Ectodermal cell (in vitro differentiated cells): Measurements from ENCODE around the gene TREML4. TPM values are rescaled to one million over a fixed set of nuclear protein-coding genes. Genes with fewer than 3 reads are reported as not detected.
"Not testable (repeated sequence)": the region's sequence is repeated elsewhere in the genome, so short reads cannot be mapped to it uniquely, and the experiment has no call there.

Experiments
- H3K27ac ChIP-seq: 2 replicates; pipeline ENCODE4 v1.7.0; 2013; ENCODE audit warnings: mild to moderate bottlenecking, low read depth, low read length; ENCODE audit not compliant: insufficient read depth, poor library complexity, severe bottlenecking
- H3K27me3 ChIP-seq: 2 replicates; pipeline ENCODE4 v1.7.0; 2013; ENCODE audit warnings: mild to moderate bottlenecking, low read length; ENCODE audit not compliant: insufficient read depth, control insufficient read depth, poor library complexity, severe bottlenecking
- H3K36me3 ChIP-seq: one replicate; pipeline ENCODE4 v1.7.0; 2013; ENCODE audit warnings: low read length; ENCODE audit not compliant: control insufficient read depth, insufficient read depth
- H3K4me1 ChIP-seq: one replicate; pipeline ENCODE4 v1.7.0; 2013; ENCODE audit warnings: low read length; ENCODE audit not compliant: control insufficient read depth, insufficient read depth
- H3K4me3 ChIP-seq: 2 replicates; pipeline ENCODE4 v1.7.0; 2013; ENCODE audit warnings: low read depth, low read length, control low read depth; ENCODE audit not compliant: insufficient read depth
- H3K9me3 ChIP-seq: 2 replicates; pipeline ENCODE4 v1.7.0; 2013; ENCODE audit warnings: mild to moderate bottlenecking, low read length, moderate library complexity; ENCODE audit not compliant: control insufficient read depth
- WGBS, 2 experiments: methylation state at CpG; one replicate each; pipeline ENCODE4 v1.1.7; 2013; ENCODE audit warnings: missing lambda C conversion rate in 2 of 2; 5-methylcytosine and 5-hydroxymethylcytosine counted together
- polyA plus RNA-seq, 4 experiments: library from polyadenylated mRNA; stranded (reverse); fragments of 50-300 nt; gene quantifications; one replicate each; pipeline ENCODE4 v1.2.3, GENCODE V29; 2013

Gene TREML4, protein sequence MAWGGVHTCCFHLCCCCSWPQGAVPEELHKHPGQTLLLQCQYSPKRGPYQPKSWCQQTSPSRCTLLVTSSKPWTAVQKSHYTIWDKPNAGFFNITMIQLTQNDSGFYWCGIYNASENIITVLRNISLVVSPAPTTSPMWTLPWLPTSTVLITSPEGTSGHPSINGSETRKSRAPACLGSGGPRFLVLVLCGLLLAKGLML
- not detected for polyA plus RNA-seq (2013, experiment 1 of 4)
- not detected for polyA plus RNA-seq (2013, experiment 2 of 4)
- polyA plus RNA-seq (2013, experiment 3 of 4): not detected
- not detected for polyA plus RNA-seq (2013, experiment 4 of 4)

DNA sequence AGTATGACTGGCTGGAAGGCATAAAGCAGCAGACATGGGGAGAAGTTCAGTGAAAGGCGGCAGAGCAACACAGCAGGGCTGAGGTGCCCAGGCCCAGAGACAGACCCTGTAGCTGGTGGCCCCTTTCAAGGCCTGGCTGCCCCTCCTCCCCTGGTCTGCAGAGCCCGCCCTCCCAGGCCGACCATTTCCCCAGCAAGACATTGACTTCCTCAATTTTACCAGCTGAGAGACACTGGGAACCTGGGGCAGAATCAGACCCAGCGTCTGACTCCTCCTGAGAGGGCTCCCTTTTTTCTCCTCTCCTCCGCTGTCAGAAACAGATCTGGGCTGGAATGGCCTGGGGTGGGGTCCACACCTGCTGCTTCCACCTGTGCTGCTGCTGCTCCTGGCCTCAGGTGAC is at the start of gene TREML4:
Gene TREML4, plus strand, starts transcription at position 254 of the 400 bp plus-strand sequence. Its CDS starts 79 bp downstream, at position 333.
- H3K27me3 ChIP-seq: no peaks in the 10 kb centered on the region
- H3K9me3 ChIP-seq: no peaks in the 10 kb centered on the region
- H3K27ac ChIP-seq: no peak within 1 kb of the TSS
- no peak within 1 kb of the TSS for H3K4me3 ChIP-seq
- WGBS, 2 experiments: 69 to 70% methylated on average over 5 of the region's 5 CpGs
- no peaks in the 10 kb centered on the region for H3K4me1 ChIP-seq
- H3K36me3 ChIP-seq: no peaks in the 10 kb centered on the region

DNA sequence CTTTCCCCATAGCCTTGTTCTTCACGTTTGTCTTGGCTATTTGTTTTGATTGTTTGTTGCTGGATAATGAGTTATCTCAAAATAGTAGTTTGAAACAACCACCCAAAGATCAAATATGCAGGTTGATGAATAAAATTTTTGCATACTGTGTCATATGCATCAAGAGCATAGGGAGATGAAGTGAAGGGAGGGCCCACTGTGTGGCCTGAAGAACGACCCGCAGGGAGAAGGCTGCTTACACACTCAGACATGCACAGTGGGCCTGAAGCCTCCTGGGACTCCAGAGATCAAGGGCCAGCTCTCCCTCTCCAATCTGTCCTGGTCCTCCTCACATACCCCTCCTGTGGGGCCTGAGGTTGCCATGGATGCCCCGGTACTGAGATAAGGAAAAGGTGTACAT is 49.0 kb upstream of the TREML4 start:
- H3K36me3 ChIP-seq: no peaks in the 10 kb centered on the region
- H3K4me3 ChIP-seq: no peak overlapping the region
- no peaks in the 10 kb centered on the region for H3K9me3 ChIP-seq
- no peak overlapping the region for H3K27ac ChIP-seq
- H3K27me3 ChIP-seq: no peaks in the 10 kb centered on the region
- no peaks in the 10 kb centered on the region for H3K4me1 ChIP-seq
- WGBS, 2 experiments: 89 to 93% methylated on average over 3 to 4 of the region's 4 CpGs

DNA sequence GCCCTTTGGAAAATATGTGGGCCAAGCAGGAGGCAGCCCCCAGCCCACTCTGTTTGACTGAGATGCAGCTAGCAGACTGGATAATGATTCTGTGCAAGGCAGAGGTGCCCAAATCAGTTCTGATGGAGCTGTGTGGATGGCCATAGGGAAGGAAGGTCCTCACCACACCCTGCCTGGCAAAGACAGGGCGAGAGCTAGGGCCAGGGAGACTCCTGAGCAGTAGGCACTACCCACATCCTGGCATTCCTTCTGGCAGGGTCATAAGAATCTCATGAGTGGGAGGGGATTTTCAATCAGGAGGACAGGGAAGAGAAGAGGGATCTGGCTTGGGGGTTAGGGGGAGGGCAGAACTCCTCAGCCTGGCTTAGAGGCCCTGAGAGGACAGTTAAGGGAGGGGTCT is 46.6 kb upstream of the TREML4 start:
- Histone ChIP-seq H3K36me3 (no peaks in the 10 kb centered on the region), H3K9me3 (no peaks in the 10 kb centered on the region), H3K27me3 (no peaks in the 10 kb centered on the region), H3K4me3 (no peak overlapping the region), H3K4me1 (no peaks in the 10 kb centered on the region), H3K27ac (no peak overlapping the region)
- 71 to 74% methylated on average over 1 of the region's 1 CpG for WGBS, 2 experiments

DNA sequence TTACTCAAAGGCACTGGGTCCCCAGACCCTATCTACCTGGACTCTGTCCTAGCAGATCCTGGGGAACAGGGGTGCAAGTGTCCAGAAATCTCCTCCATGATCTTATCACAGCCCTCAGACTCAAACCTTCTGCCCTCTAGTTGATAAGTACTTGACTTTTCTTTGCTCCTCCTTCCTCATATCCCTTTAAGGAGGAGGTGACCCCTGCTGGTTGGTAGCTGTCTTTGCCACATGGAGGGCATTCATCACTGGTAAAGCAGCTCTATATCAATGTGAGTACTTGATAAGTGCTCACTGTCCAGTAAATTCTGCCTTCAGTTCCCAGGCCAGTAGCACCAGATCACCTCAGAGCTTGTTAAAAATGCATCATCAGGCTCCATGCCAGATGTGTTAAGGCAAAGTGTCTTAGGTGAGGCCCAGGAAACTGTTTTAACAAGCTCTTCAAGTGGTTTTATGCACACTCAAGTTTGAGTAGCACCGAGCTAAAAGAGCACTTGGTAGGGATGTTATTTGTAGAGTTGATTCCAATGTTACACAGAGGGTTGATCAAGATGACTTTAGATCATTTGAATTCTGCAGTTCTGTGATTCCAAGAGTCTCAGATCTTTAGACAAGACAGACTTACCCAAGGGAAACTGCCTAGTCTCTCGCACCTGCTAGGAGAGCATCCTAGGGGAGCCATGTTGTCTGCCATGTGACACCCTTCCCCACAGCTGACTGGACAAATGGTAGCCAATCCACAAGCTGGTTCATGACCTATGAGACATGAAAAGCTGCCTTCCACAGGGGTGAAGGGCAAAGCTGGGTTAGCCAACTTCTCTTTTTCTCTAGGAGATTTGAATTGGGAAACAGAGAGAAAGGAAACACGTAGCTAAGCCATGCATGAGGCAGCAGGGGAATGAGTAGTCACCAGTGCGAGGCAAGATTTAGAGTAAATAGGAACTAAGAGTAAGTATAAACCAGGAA is 45.8 kb upstream of the TREML4 start:
- Histone ChIP-seq H3K4me3 (no peak overlapping the region), H3K9me3 (no peaks in the 10 kb centered on the region), H3K27ac (no peak overlapping the region), H3K4me1 (no peaks in the 10 kb centered on the region), H3K36me3 (no peaks in the 10 kb centered on the region), H3K27me3 (no peaks in the 10 kb centered on the region)
- 90 to 92% methylated on average over 4 of the region's 4 CpGs for WGBS, 2 experiments

DNA sequence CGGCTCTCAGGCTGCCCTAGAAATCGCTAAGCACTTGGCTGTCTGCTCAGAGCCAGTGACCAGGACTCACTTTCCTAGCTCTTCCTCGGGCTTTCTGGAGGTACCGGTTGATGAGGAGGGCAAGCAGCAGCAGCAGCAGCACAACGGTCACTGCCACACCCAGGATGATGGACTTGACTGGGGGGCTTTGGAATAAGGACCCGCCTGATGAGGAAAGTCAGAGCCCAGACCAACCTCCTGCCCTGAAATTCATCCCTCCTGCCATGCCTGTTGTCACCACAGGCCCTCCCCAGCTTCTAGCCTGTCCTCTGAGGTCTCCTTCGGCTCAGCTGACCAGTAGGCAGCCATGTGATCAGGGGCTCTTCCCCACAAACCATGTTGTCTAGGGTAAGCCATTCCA is 43.4 kb upstream of the TREML4 start:
- H3K36me3 ChIP-seq: no peaks in the 10 kb centered on the region
- H3K4me1 ChIP-seq: no peaks in the 10 kb centered on the region
- no peak overlapping the region for H3K4me3 ChIP-seq
- H3K27me3 ChIP-seq: no peaks in the 10 kb centered on the region
- H3K27ac ChIP-seq: no peak overlapping the region
- 92 to 93% methylated on average over 7 of the region's 7 CpGs for WGBS, 2 experiments
- no peaks in the 10 kb centered on the region for H3K9me3 ChIP-seq

DNA sequence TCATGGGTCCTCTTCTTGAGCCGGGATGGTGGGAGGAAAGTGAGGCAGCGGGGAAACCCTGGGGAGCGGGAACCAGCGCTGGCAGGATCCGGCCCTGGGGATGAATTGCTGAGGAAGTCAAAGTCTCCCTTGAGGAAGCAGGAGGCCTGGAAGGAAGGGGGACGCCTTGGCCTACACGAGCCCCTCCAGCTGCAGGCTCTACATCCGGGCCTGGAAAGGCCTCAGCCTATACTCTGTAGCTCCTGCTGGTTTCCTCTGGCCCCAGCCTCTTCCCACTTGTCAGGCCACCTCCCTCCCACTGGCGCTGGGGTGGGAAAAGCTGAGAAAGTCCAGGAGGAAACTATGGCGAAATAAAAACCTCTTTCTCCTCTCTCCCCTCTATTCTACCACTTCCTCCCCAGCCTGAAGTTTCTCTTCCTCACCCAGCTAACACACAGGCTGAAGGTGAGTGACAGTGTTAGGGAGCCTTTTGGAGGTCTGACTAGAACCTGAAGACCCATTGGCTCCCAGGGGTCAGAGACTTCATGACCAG is 42.1 kb upstream of the TREML4 start:
- Histone ChIP-seq H3K4me1 (no peaks in the 10 kb centered on the region), H3K9me3 (no peaks in the 10 kb centered on the region), H3K27ac (no peak overlapping the region), H3K36me3 (no peaks in the 10 kb centered on the region), H3K27me3 (no peaks in the 10 kb centered on the region), H3K4me3 (no peak overlapping the region)
- 90 to 93% methylated on average over 10 of the region's 10 CpGs for WGBS, 2 experiments

DNA sequence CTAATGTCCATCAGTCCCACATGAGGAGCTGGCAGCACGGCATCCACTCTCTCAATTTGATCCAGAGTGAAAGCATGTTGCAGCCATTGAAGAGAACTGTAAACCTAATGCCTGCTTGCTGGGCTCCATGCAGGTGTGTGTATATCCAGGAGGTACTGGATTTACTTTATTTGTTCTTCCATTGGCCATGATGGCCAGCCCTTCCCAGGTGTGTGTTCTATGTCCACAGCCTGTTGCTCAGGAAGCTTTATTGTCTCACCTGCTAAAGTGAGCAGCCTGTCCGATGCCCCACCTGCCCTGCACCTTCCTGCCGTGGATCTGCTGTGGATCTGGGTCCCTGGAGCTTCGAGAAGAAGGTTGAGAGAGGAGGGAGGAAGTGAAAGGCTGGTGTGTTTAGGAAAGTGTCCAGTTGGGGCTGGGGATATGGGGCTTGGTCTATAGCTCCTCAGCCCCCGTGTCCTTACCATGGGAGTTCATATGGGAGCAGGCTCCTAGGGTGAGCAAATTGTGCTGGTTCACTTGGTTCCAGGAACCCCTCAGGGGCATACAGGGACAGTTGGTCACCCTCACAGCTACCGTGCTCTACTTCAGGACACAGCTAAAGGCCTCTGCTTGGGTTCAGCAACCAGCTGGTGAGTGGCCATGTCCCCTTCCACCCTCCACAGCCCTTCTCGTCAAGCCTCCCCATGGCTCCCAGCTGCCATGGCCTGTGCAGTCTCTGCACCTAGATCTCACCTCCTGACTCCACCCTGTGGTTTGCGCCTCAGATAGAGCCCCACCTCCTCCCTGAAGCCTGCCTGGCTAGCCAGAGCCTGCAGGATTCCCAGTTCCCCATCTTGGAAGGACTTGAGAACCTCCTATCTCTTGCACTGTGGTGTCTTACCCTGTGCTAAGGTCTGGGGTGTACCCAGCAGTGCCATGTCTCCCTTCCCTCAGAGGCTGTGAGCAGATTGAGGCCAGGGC is 39.9 kb upstream of the TREML4 start:
- no peaks in the 10 kb centered on the region for H3K27me3 ChIP-seq
- no peaks in the 10 kb centered on the region for H3K36me3 ChIP-seq
- no peaks in the 10 kb centered on the region for H3K4me1 ChIP-seq
- no peaks in the 10 kb centered on the region for H3K9me3 ChIP-seq
- WGBS, 2 experiments: 91 to 92% methylated on average over 8 of the region's 8 CpGs
- H3K4me3 ChIP-seq: no peak overlapping the region
- no peak overlapping the region for H3K27ac ChIP-seq

DNA sequence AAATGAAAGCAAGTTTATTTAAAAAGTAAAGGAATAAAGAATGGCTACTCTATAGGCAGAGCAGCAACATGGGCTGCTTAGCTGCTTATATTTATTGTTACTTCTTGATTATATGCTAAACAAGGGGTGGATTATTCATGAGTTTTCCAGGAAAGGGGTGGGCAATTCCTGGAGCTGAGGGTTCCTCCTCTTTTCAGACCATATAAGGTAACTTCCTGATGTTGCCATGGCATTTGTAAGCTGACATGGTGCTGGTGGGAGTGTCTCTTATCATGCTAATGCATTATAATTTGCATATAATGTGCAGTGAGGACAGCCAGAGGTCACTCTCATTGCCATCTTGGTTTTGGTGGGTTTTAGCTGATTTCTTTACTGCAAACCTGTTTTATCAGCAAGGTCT is 39.1 kb upstream of the TREML4 start:
- H3K27me3 ChIP-seq, H3K36me3 ChIP-seq, H3K4me1 ChIP-seq, H3K4me3 ChIP-seq, H3K27ac ChIP-seq, H3K9me3 ChIP-seq: not testable (repeated sequence)

DNA sequence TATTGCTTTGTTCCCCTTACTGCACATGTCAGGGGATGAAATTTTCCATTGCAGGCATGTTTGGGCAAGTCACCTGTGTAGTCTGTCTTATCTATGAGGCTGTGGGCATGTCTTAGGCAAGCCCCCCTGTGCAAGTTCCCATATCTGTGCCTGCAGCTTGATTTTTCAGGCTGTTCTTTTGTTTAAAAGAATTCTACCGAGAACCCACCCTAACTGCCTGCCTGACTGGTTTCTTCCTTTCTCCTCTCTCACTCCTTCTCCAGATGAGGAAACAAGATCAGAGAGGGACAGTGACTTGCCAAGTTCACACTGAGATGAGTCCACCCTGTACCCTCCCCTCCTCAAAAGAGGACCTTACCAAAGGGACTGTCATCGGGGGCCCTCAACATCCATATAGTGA is 38.2 kb upstream of the TREML4 start:
- Histone ChIP-seq H3K4me3 (no peak overlapping the region), H3K27ac (no peak overlapping the region), H3K27me3 (no peaks in the 10 kb centered on the region), H3K4me1 (no peaks in the 10 kb centered on the region), H3K9me3 (no peaks in the 10 kb centered on the region), H3K36me3 (no peaks in the 10 kb centered on the region)
- WGBS, 2 experiments: 92 to 98% methylated on average over 2 of the region's 2 CpGs
